ENCODE data around the gene RIT1. TPM values are rescaled to one million over a fixed set of nuclear protein-coding genes. Genes with fewer than 3 reads are reported as not detected.
A peak's percentile ranks its signal among the peaks of the same experiment; 100 is the strongest.

Gene RIT1
- total and polyA plus RNA-seq, 2 experiments from 2014 or later: 30.5 to 32.4 TPM

DNA sequence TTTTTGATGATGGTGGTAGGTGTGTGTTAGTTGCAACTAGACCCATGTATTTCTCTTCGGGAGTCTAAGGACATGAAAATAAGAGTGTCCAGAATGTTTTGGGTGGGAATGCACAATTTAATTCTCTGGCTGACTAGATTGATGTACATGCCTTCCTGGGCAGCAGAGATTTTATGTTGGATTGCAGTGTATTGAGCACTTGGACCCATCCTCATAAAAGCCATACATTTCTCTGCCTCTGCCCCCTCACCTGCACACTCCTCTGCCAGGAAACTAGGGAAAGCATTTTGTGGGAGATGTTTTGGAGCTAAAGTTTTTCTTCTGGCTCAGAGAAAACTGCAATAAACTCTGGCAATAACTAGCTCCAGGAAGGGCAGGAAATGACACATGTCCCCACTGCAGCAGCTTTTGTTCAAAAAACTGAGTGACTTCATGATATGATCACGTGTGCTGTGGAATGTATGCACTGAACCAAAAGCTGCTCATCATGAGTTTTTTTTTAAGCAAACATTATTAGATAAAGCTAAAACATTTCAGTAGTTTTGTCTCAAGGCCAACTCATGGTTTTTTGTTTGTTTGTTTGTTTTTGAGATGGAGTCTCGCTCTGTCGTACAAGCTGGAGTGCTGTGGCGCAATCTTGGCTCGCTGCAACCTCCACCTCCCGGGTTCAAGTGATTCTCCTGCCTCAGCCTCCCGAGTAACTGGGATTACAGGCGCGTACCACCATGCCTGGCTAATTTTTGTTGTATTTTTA, 17.6 kb downstream of the RIT1 start:
- H3K27me3 ChIP-seq (replicated peaks; ENCODE audit: insufficient read depth): no peaks in the 10 kb centered on the region
- DNase-seq: peak; percentile 93
- 39 to 41% methylated on average over 10 of the region's 10 CpGs for WGBS, 2 experiments (ENCODE audit: low coverage in 1 of 2, low lambda C conversion rate in 2 of 2, missing lambda C conversion rate in 2 of 2)
- TF ChIP-seq EZH2phosphoT487 (IDR thresholded peaks at IDR 0.05; ENCODE audit: insufficient read depth, low read depth) (no peak), EZH2 (IDR thresholded peaks at IDR 0.05; ENCODE audit: insufficient read depth, poor library complexity, severe bottlenecking) (no peak)
- peaks cover 64% of the 10 kb centered on the region for H3F3A ChIP-seq (ENCODE audit: insufficient read depth)
- peak overlapping the region; percentile 73 for H3K9ac ChIP-seq
- H3K4me3 ChIP-seq: peak overlapping the region; percentile 54
- no peaks in the 10 kb centered on the region for H4K20me1 ChIP-seq (ENCODE audit: insufficient read depth)
- H3K27ac ChIP-seq: peak overlapping the region; percentile 94
- peaks cover 36% of the 10 kb centered on the region for H3K4me1 ChIP-seq (ENCODE audit: insufficient read depth)
- peak overlapping the region; percentile 69 for H3K4me2 ChIP-seq (ENCODE audit: unreplicated experiment)
- no peaks in the 10 kb centered on the region for H3K9me2 ChIP-seq (ENCODE audit: insufficient read depth)
- H3K9me3 ChIP-seq (ENCODE audit: low read depth): no peaks in the 10 kb centered on the region
- peak overlapping the region; percentile 45 for H2AFZ ChIP-seq
- 0 out of 2 replicates have a peak, but pooled peaks cover 15% of the 10 kb centered on the region for H3K36me3 ChIP-seq (ENCODE audit: low read depth)
- in situ Hi-C loops (cut with MboI): no loop called here
- H3K79me2 ChIP-seq (ENCODE audit: insufficient read depth): peaks cover 1% of the 10 kb centered on the region; the same call in 1 of the 2 replicates

DNA sequence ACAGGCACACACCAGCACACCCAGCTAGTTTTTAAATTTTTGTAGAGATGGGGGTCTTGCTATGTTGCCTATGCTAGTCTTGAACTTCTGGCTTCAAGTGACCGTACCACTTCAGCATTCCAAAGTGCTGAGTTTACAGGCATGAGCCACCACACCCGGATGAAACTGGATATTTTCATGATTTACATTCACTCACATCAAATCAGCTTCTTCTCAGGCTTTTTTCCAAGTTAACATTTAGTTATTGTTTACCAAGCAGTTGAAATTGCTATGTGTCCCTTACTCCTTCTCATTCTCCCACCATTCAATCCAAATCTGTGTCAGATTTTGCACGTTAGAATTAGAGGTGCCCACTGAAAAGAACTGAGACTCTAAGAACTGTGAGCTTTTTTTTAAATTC, 18.4 kb downstream of the RIT1 start:
- Histone ChIP-seq H3K79me2 (ENCODE audit: insufficient read depth) (no peaks in the 10 kb centered on the region), H3F3A (ENCODE audit: insufficient read depth) (peaks cover 60% of the 10 kb centered on the region), H3K36me3 (ENCODE audit: low read depth) (0 out of 2 replicates have a peak, but pooled peaks cover 10% of the 10 kb centered on the region), H3K9ac (peak overlapping the region; percentile 73), H3K4me2 (ENCODE audit: unreplicated experiment) (peak overlapping the region; percentile 69), H2AFZ (peak overlapping the region; percentile 45), H3K27ac (peak overlapping the region; percentile 94), H3K27me3 (replicated peaks; ENCODE audit: insufficient read depth) (no peaks in the 10 kb centered on the region), H3K9me2 (ENCODE audit: insufficient read depth) (no peaks in the 10 kb centered on the region), H3K4me3 (peak overlapping the region; percentile 54), H3K9me3 (ENCODE audit: low read depth) (no peaks in the 10 kb centered on the region), H4K20me1 (ENCODE audit: insufficient read depth) (no peaks in the 10 kb centered on the region), H3K4me1 (ENCODE audit: insufficient read depth) (peaks cover 37% of the 10 kb centered on the region)
- no peak for TF ChIP-seq EZH2phosphoT487 (IDR thresholded peaks at IDR 0.05; ENCODE audit: insufficient read depth, low read depth)
- TF ChIP-seq EZH2 (IDR thresholded peaks at IDR 0.05; ENCODE audit: insufficient read depth, poor library complexity, severe bottlenecking): no peak
- 0 to 1% methylated on average over 3 of the region's 3 CpGs for WGBS, 2 experiments (ENCODE audit: low coverage in 1 of 2, low lambda C conversion rate in 2 of 2, missing lambda C conversion rate in 2 of 2)
- peak; percentile 83 for DNase-seq
- in situ Hi-C loops (cut with MboI): no loop called here

DNA sequence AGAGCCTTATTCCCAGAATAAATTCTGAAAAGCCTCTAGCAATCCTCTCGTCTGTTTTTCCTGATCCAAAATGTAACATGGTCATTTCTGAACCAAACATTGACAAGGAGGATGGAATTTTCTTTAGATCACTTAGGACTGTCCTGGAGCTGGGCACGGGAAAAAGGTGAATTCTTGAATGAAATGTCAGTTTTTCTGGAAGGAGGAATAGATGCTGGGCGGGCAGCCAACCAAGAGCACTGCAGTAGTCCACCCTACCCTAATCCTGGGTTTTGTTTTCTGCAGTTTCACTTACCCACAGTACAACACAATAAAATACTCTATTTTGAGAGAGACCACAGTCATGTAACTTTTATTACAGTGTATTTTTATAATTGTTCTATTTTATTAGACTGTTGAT, 20.9 kb downstream of the RIT1 start:
- in situ Hi-C loops (cut with MboI): no loop called here
- H3K4me1 ChIP-seq (ENCODE audit: insufficient read depth): peaks cover 37% of the 10 kb centered on the region
- H3K9me3 ChIP-seq (ENCODE audit: low read depth): no peaks in the 10 kb centered on the region
- no peaks in the 10 kb centered on the region for H3K27me3 ChIP-seq (replicated peaks; ENCODE audit: insufficient read depth)
- H3K27ac ChIP-seq: peak overlapping the region; percentile 10; the same call in 1 of the 2 replicates
- no peaks in the 10 kb centered on the region for H3K9me2 ChIP-seq (ENCODE audit: insufficient read depth)
- H3F3A ChIP-seq (ENCODE audit: insufficient read depth): peaks cover 48% of the 10 kb centered on the region
- H4K20me1 ChIP-seq (ENCODE audit: insufficient read depth): no peaks in the 10 kb centered on the region
- DNase-seq: no peak
- H3K36me3 ChIP-seq (ENCODE audit: low read depth): no peaks in the 10 kb centered on the region
- WGBS, 2 experiments (ENCODE audit: low coverage in 1 of 2, low lambda C conversion rate in 2 of 2, missing lambda C conversion rate in 2 of 2): 59 to 66% methylated on average over 3 of the region's 3 CpGs
- H3K4me3 ChIP-seq: no peak overlapping the region
- no peak overlapping the region for H3K9ac ChIP-seq
- H2AFZ ChIP-seq: no peak overlapping the region
- peak overlapping the region; percentile 14 for H3K4me2 ChIP-seq (ENCODE audit: unreplicated experiment)
- TF ChIP-seq EZH2 (IDR thresholded peaks at IDR 0.05; ENCODE audit: insufficient read depth, poor library complexity, severe bottlenecking): no peak
- no peak for TF ChIP-seq EZH2phosphoT487 (IDR thresholded peaks at IDR 0.05; ENCODE audit: insufficient read depth, low read depth)
- no peaks in the 10 kb centered on the region for H3K79me2 ChIP-seq (ENCODE audit: insufficient read depth)

DNA sequence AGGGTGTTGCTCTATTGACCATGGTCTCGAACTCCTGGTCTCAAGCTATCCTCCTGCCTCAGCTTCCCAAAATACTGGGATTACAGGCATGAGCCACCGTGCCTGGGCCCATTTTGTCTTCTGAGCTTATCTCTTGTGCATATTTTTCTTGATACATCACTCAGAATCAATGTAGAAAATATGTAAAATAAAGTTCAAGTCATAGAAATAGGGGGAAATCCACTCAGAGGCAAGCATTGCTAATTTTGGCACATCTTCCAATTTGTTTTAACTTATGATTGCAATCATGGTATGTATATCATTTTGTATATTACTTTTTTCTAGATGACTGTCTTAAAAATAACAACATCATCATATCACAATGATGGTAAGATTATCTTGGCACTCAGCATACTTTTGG, 21.6 kb downstream of the RIT1 start:
- H3K9me2 ChIP-seq (ENCODE audit: insufficient read depth): no peaks in the 10 kb centered on the region
- H3K36me3 ChIP-seq (ENCODE audit: low read depth): no peaks in the 10 kb centered on the region
- H3K4me3 ChIP-seq: no peak overlapping the region
- H3K9ac ChIP-seq: no peak overlapping the region
- H3K9me3 ChIP-seq (ENCODE audit: low read depth): no peaks in the 10 kb centered on the region
- H3K4me2 ChIP-seq (ENCODE audit: unreplicated experiment): peak overlapping the region; percentile 14
- H3K27ac ChIP-seq: peak overlapping the region; percentile 10; the same call in 1 of the 2 replicates
- peaks cover 37% of the 10 kb centered on the region for H3K4me1 ChIP-seq (ENCODE audit: insufficient read depth)
- H2AFZ ChIP-seq: no peak overlapping the region
- DNase-seq: peak; percentile 37
- in situ Hi-C loops (cut with MboI): no loop called here
- H4K20me1 ChIP-seq (ENCODE audit: insufficient read depth): no peaks in the 10 kb centered on the region
- no peaks in the 10 kb centered on the region for H3K79me2 ChIP-seq (ENCODE audit: insufficient read depth)
- H3K27me3 ChIP-seq (replicated peaks; ENCODE audit: insufficient read depth): no peaks in the 10 kb centered on the region
- TF ChIP-seq EZH2phosphoT487 (IDR thresholded peaks at IDR 0.05; ENCODE audit: insufficient read depth, low read depth): no peak
- no peak for TF ChIP-seq EZH2 (IDR thresholded peaks at IDR 0.05; ENCODE audit: insufficient read depth, poor library complexity, severe bottlenecking)
- peaks cover 44% of the 10 kb centered on the region for H3F3A ChIP-seq (ENCODE audit: insufficient read depth)
- WGBS, 2 experiments (ENCODE audit: low coverage in 1 of 2, low lambda C conversion rate in 2 of 2, missing lambda C conversion rate in 2 of 2): 59 to 60% methylated on average over 2 of the region's 2 CpGs

Measured in GM23248 (cell line).